Astrocyte (in vitro differentiated cells and primary cell): ENCODE results near the gene ADAMTSL2. TPM values are rescaled to one million over a fixed set of nuclear protein-coding genes. Genes with fewer than 3 reads are reported as not detected.

ENCODE experiments used
- DNase-seq: peaks from one replicate; pipeline ENCODE4 v3.0.0-alpha.2; 2010; ENCODE audit warnings: low read depth
- FAIRE-seq: peaks from 2 replicates; lab custom pipeline; 2011; peaks lifted over from hg19 to GRCh38; lab: Jason Lieb, UNC
- H2AFZ ChIP-seq: 2 replicates; pipeline ENCODE4 v1.6.0; 2012; ENCODE audit warnings: low read depth, low read length, inconsistent platforms
- H3K27ac ChIP-seq: 2 replicates; pipeline ENCODE4 v1.5.1; 2011; ENCODE audit warnings: low read depth, low read length, inconsistent platforms
- H3K27me3 ChIP-seq: 2 replicates; pipeline ENCODE4 v1.6.0; 2011; ENCODE audit warnings: low read length, inconsistent platforms; ENCODE audit not compliant: insufficient read depth
- H3K36me3 ChIP-seq: 2 replicates; pipeline ENCODE4 v1.5.1; 2011; ENCODE audit warnings: low read length, inconsistent platforms; ENCODE audit not compliant: insufficient read depth
- H3K4me1 ChIP-seq: 2 replicates; pipeline ENCODE4 v1.5.1; 2011; ENCODE audit warnings: low read length, inconsistent platforms; ENCODE audit not compliant: insufficient read depth
- H3K4me2 ChIP-seq: 2 replicates; pipeline ENCODE4 v1.6.0; 2012; ENCODE audit warnings: low read length, inconsistent platforms
- H3K4me3 ChIP-seq: 2 replicates; pipeline ENCODE4 v1.5.1; 2011; ENCODE audit warnings: low read depth, mild to moderate bottlenecking, low read length, inconsistent platforms; ENCODE audit not compliant: insufficient read depth
- H3K79me2 ChIP-seq: 2 replicates; pipeline ENCODE4 v1.6.0; 2012; ENCODE audit warnings: mild to moderate bottlenecking, low read length, inconsistent platforms; ENCODE audit not compliant: insufficient read depth
- H3K9ac ChIP-seq: 2 replicates; pipeline ENCODE4 v1.6.0; 2012; ENCODE audit warnings: mild to moderate bottlenecking, low read length, inconsistent platforms
- H3K9me3 ChIP-seq: 2 replicates; pipeline ENCODE4 v1.5.1; 2012; ENCODE audit warnings: low read depth, mild to moderate bottlenecking, low read length, inconsistent platforms; ENCODE audit not compliant: insufficient read depth
- H4K20me1 ChIP-seq: 2 replicates; pipeline ENCODE4 v1.6.0; 2012; ENCODE audit warnings: low read length, inconsistent platforms; ENCODE audit not compliant: insufficient read depth
- H3K27ac Mint-ChIP-seq: one replicate; pipeline ENCODE4 v1.8.0; 2021; ENCODE audit warnings: mild to moderate bottlenecking, mixed read lengths; ENCODE audit not compliant: unreplicated experiment
- H3K27me3 Mint-ChIP-seq: one replicate; pipeline ENCODE4 v1.8.0; 2021; ENCODE audit warnings: low read depth, mixed read lengths; ENCODE audit not compliant: unreplicated experiment
- H3K36me3 Mint-ChIP-seq: one replicate; pipeline ENCODE4 v1.8.0; 2021; ENCODE audit warnings: low read depth, mixed read lengths; ENCODE audit not compliant: unreplicated experiment
- H3K4me1 Mint-ChIP-seq: one replicate; pipeline ENCODE4 v1.8.0; 2021; ENCODE audit warnings: low read depth, mixed read lengths; ENCODE audit not compliant: unreplicated experiment
- H3K4me3 Mint-ChIP-seq: one replicate; pipeline ENCODE4 v1.8.0; 2021; ENCODE audit warnings: mild to moderate bottlenecking, moderate library complexity, mixed read lengths; ENCODE audit not compliant: unreplicated experiment
- H3K9me3 Mint-ChIP-seq: one replicate; pipeline ENCODE4 v1.8.0; 2021; ENCODE audit warnings: mild to moderate bottlenecking, mixed read lengths; ENCODE audit not compliant: unreplicated experiment
- CTCF ChIP-seq: IDR thresholded peaks from 2 replicates; pipeline ENCODE4 v1.5.1; 2011; ENCODE audit warnings: low read depth, mild to moderate bottlenecking, inconsistent platforms, low read length, moderate library complexity; ENCODE audit not compliant: insufficient read depth
- EZH2 ChIP-seq: IDR thresholded peaks from 2 replicates; pipeline ENCODE4 v1.6.1; 2012; ENCODE audit warnings: mild to moderate bottlenecking, low read length, inconsistent platforms; ENCODE audit not compliant: insufficient read depth
- total RNA-seq: library from RNA; stranded (reverse); gene quantifications from 2 replicates; pipeline ENCODE4 v1.2.1, GENCODE V29; 2021

Gene ADAMTSL2
- total RNA-seq, 1 donor from 2014 or later, result 0.52 TPM

- Histone ChIP-seq H3K36me3 (no peaks in the 10 kb centered on the region), H3K4me3 (no peak overlapping the region), H2AFZ (no peak overlapping the region), H4K20me1 (peaks cover 4% of the 10 kb centered on the region), H3K27me3 (no peaks in the 10 kb centered on the region), H3K9me3 (no peaks in the 10 kb centered on the region), H3K79me2 (no peaks in the 10 kb centered on the region), H3K9ac (no peak overlapping the region), H3K27ac (no peak overlapping the region), H3K4me1 (peaks cover 10% of the 10 kb centered on the region), H3K4me2 (no peak overlapping the region)
- DNase-seq (no peak), FAIRE-seq (no peak)
- TF ChIP-seq EZH2 (no peak), CTCF (no peak)
- Mint-ChIP-seq H3K4me3 (no peak overlapping the region), H3K27me3 (peaks cover 36% of the 10 kb centered on the region), H3K36me3 (no peaks in the 10 kb centered on the region), H3K4me1 (peaks cover 2% of the 10 kb centered on the region), H3K9me3 (no peaks in the 10 kb centered on the region), H3K27ac (no peak overlapping the region)
Observed at GRCh38 chr9:133536536-133536935, 2.0 kb downstream of the ADAMTSL2 start.

GRCh38 chr9:133537257-133537656, 2.8 kb downstream of the ADAMTSL2 start:
- H3K4me3 ChIP-seq, result no peak overlapping the region
- Mint-ChIP-seq H3K27ac (no peak overlapping the region), H3K4me3 (no peak overlapping the region), H3K4me1 (peaks cover 2% of the 10 kb centered on the region), H3K9me3 (no peaks in the 10 kb centered on the region), H3K36me3 (no peaks in the 10 kb centered on the region), H3K27me3 (peaks cover 42% of the 10 kb centered on the region)
- H2AFZ ChIP-seq, result no peak overlapping the region
- no peak overlapping the region for H3K9ac ChIP-seq
- no peak overlapping the region for H3K4me2 ChIP-seq
- H3K9me3 ChIP-seq, result no peaks in the 10 kb centered on the region
- no peak for TF ChIP-seq CTCF
- no peak for TF ChIP-seq EZH2
- H3K4me1 ChIP-seq, result peaks cover 10% of the 10 kb centered on the region
- H4K20me1 ChIP-seq, result peaks cover 4% of the 10 kb centered on the region
- H3K36me3 ChIP-seq, result no peaks in the 10 kb centered on the region
- H3K27me3 ChIP-seq, result no peaks in the 10 kb centered on the region
- FAIRE-seq (no peak), DNase-seq (no peak)
- no peaks in the 10 kb centered on the region for H3K79me2 ChIP-seq
- no peak overlapping the region for H3K27ac ChIP-seq

- peaks cover 4% of the 10 kb centered on the region for H4K20me1 ChIP-seq
- no peak overlapping the region for H3K4me2 ChIP-seq
- H3K27me3 Mint-ChIP-seq, result peaks cover 39% of the 10 kb centered on the region
- H3K4me1 Mint-ChIP-seq, result peaks cover 2% of the 10 kb centered on the region
- TF ChIP-seq EZH2 (no peak), CTCF (no peak)
- no peaks in the 10 kb centered on the region for H3K9me3 ChIP-seq
- no peaks in the 10 kb centered on the region for H3K79me2 ChIP-seq
- FAIRE-seq, result no peak
- H3K4me1 ChIP-seq, result peaks cover 10% of the 10 kb centered on the region
- no peaks in the 10 kb centered on the region for H3K36me3 ChIP-seq
- no peaks in the 10 kb centered on the region for H3K9me3 Mint-ChIP-seq
- no peak overlapping the region for H3K27ac Mint-ChIP-seq
- no peak for DNase-seq
- no peak overlapping the region for H3K4me3 ChIP-seq
- H3K27me3 ChIP-seq, result no peaks in the 10 kb centered on the region
- no peak overlapping the region for H3K4me3 Mint-ChIP-seq
- H3K36me3 Mint-ChIP-seq, result no peaks in the 10 kb centered on the region
- no peak overlapping the region for H2AFZ ChIP-seq
- H3K9ac ChIP-seq, result no peak overlapping the region
- no peak overlapping the region for H3K27ac ChIP-seq
Observed at GRCh38 chr9:133538176-133538575, 3.7 kb downstream of the ADAMTSL2 start.
